ENCODE data around the gene ANKS1A. TPM values are rescaled to one million over a fixed set of nuclear protein-coding genes. Genes with fewer than 3 reads are reported as not detected.

The ANKS1A gene
- total RNA-seq, 2 donors from 2014 or later: 34.9 to 36.4 TPM

- H3K27ac ChIP-seq (ENCODE audit: low read depth, low read length): peak overlapping the region; percentile 97
- peaks cover 12% of the 10 kb centered on the region for H3K4me1 ChIP-seq (ENCODE audit: control insufficient read depth, insufficient read depth, low read length)
- DNase-seq: peak; percentile 45
- H3K4me3 ChIP-seq (ENCODE audit: low read length): no peak overlapping the region
- Mint-ChIP-seq H3K27me3 (ENCODE audit: insufficient read depth) (no peaks in the 10 kb centered on the region), H3K4me1 (peaks cover 47% of the 10 kb centered on the region), H3K9me3 (no peaks in the 10 kb centered on the region), H3K4me3 (no peak overlapping the region), H3K36me3 (ENCODE audit: low read depth) (peaks cover 9% of the 10 kb centered on the region), H3K27ac (peak overlapping the region; percentile 71)
- no peaks in the 10 kb centered on the region for H3K27me3 ChIP-seq (ENCODE audit: control insufficient read depth, insufficient read depth, low read length, poor library complexity, severe bottlenecking)
- TF ChIP-seq CTCF (conservative IDR thresholded peaks at IDR 0.05): no peak
- H3K36me3 ChIP-seq (ENCODE audit: control insufficient read depth, insufficient read depth, low read length): no peaks in the 10 kb centered on the region
- H3K9ac ChIP-seq (ENCODE audit: extremely low read depth, low read length, poor library complexity, severe bottlenecking): no peak overlapping the region
- no peaks in the 10 kb centered on the region for H3K9me3 ChIP-seq (ENCODE audit: control insufficient read depth, low read length)
- WGBS, 2 experiments (ENCODE audit: insufficient coverage in 1 of 2, insufficient read length in 1 of 2): 45 to 81% methylated on average over 3 of the region's 3 CpGs
Observed at GRCh38 chr6:35044761-35045421, 155.8 kb downstream of the ANKS1A start.

- no peak overlapping the region for H3K27ac Mint-ChIP-seq
- H3K4me1 ChIP-seq (ENCODE audit: control insufficient read depth, insufficient read depth, low read length): peaks cover 12% of the 10 kb centered on the region
- H3K27ac ChIP-seq (ENCODE audit: low read depth, low read length): peak overlapping the region; percentile 97
- DNase-seq: no peak
- no peak overlapping the region for H3K9ac ChIP-seq (ENCODE audit: extremely low read depth, low read length, poor library complexity, severe bottlenecking)
- WGBS, 2 experiments (ENCODE audit: insufficient coverage in 1 of 2, insufficient read length in 1 of 2): 53 to 80% methylated on average over 3 of the region's 3 CpGs
- no peak overlapping the region for H3K4me3 Mint-ChIP-seq
- no peaks in the 10 kb centered on the region for H3K9me3 ChIP-seq (ENCODE audit: control insufficient read depth, low read length)
- no peaks in the 10 kb centered on the region for H3K27me3 ChIP-seq (ENCODE audit: control insufficient read depth, insufficient read depth, low read length, poor library complexity, severe bottlenecking)
- H3K36me3 Mint-ChIP-seq (ENCODE audit: low read depth): peaks cover 11% of the 10 kb centered on the region
- no peak for TF ChIP-seq CTCF (conservative IDR thresholded peaks at IDR 0.05)
- H3K27me3 Mint-ChIP-seq (ENCODE audit: insufficient read depth): no peaks in the 10 kb centered on the region
- H3K36me3 ChIP-seq (ENCODE audit: control insufficient read depth, insufficient read depth, low read length): no peaks in the 10 kb centered on the region
- peaks cover 47% of the 10 kb centered on the region for H3K4me1 Mint-ChIP-seq
- no peak overlapping the region for H3K4me3 ChIP-seq (ENCODE audit: low read length)
- H3K9me3 Mint-ChIP-seq: no peaks in the 10 kb centered on the region
Observed at GRCh38 chr6:35046103-35046502, 157.0 kb downstream of the ANKS1A start.

- no peak overlapping the region for H3K4me3 ChIP-seq (ENCODE audit: low read length)
- Mint-ChIP-seq H3K27me3 (ENCODE audit: insufficient read depth) (no peaks in the 10 kb centered on the region), H3K4me1 (peaks cover 47% of the 10 kb centered on the region), H3K27ac (no peak overlapping the region), H3K9me3 (no peaks in the 10 kb centered on the region), H3K36me3 (ENCODE audit: low read depth) (peaks cover 15% of the 10 kb centered on the region), H3K4me3 (no peak overlapping the region)
- 94% methylated on average over 1 of the region's 1 CpG; no CpG with 5 or more reads in 1 of the 2 experiments for WGBS, 2 experiments (ENCODE audit: insufficient coverage in 1 of 2, insufficient read length in 1 of 2)
- H3K4me1 ChIP-seq (ENCODE audit: control insufficient read depth, insufficient read depth, low read length): peaks cover 12% of the 10 kb centered on the region
- peaks cover 7% of the 10 kb centered on the region for H3K36me3 ChIP-seq (ENCODE audit: control insufficient read depth, insufficient read depth, low read length)
- no peaks in the 10 kb centered on the region for H3K9me3 ChIP-seq (ENCODE audit: control insufficient read depth, low read length)
- DNase-seq: no peak
- H3K9ac ChIP-seq (ENCODE audit: extremely low read depth, low read length, poor library complexity, severe bottlenecking): no peak overlapping the region
- no peaks in the 10 kb centered on the region for H3K27me3 ChIP-seq (ENCODE audit: control insufficient read depth, insufficient read depth, low read length, poor library complexity, severe bottlenecking)
- H3K27ac ChIP-seq (ENCODE audit: low read depth, low read length): peak overlapping the region; percentile 97
- no peak for TF ChIP-seq CTCF (conservative IDR thresholded peaks at IDR 0.05)
Observed at GRCh38 chr6:35046862-35047261, 157.8 kb downstream of the ANKS1A start.

Measured in endodermal cell (in vitro differentiated cells).